BE2C (cell line): ENCODE measurements around the gene GPATCH4.

Source experiments
- DNase-seq: peaks from one replicate; pipeline ENCODE4 v3.0.0-alpha.2; 2020
- H3K27me3 ChIP-seq: fragments of 250-450 bp; sonication (Bioruptor Pico); 2 replicates; pipeline ENCODE4 v1.5.1; 2020; ENCODE audit warnings: mild to moderate bottlenecking
- H3K36me3 ChIP-seq: fragments of 250-450 bp; sonication (Bioruptor Pico); 2 replicates; pipeline ENCODE4 v1.5.1; 2020; ENCODE audit warnings: mild to moderate bottlenecking
- H3K4me1 ChIP-seq: fragments of 250-450 bp; sonication (Bioruptor Pico); 2 replicates; pipeline ENCODE4 v1.5.1; 2020
- H3K4me3 ChIP-seq: 2 replicates; pipeline ENCODE4 v1.5.1; 2011; ENCODE audit warnings: low read depth, low read length
- H3K9me3 ChIP-seq: fragments of 250-450 bp; sonication (Bioruptor Pico); 2 replicates; pipeline ENCODE4 v1.5.1; 2020
- TF ChIP-seq, protein P1 (sequence below): IDR thresholded peaks from 2 replicates; pipeline ENCODE4 v1.5.1; 2012; ENCODE audit warnings: mild to moderate bottlenecking, low read depth, low read length

The GPATCH4 gene

DNA sequence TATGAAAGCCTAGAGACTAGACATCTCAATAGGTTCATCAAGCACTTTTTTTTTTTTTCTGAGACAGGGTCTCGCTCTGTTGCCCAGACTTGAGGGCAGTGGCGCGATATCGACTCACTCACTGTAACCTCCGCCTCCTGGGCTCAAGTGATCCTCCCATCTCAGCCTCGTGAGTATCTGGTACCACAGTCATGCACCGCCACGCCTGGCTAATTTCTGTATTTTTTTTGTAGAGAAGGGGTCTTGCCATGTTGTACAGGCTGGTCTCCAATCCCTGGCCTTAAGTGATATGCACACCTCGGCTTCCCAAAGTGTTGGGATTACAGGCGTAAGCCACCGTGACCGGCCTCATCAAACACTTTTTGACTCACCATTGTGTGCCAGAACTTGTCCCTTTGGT lies 613 bp upstream of the GPATCH4 start:
- H3K4me1 ChIP-seq = peaks cover 3% of the 10 kb centered on the region; the same call in 1 of the 2 replicates
- peaks cover 29% of the 10 kb centered on the region for H3K36me3 ChIP-seq
- TF ChIP-seq, protein P1, sequence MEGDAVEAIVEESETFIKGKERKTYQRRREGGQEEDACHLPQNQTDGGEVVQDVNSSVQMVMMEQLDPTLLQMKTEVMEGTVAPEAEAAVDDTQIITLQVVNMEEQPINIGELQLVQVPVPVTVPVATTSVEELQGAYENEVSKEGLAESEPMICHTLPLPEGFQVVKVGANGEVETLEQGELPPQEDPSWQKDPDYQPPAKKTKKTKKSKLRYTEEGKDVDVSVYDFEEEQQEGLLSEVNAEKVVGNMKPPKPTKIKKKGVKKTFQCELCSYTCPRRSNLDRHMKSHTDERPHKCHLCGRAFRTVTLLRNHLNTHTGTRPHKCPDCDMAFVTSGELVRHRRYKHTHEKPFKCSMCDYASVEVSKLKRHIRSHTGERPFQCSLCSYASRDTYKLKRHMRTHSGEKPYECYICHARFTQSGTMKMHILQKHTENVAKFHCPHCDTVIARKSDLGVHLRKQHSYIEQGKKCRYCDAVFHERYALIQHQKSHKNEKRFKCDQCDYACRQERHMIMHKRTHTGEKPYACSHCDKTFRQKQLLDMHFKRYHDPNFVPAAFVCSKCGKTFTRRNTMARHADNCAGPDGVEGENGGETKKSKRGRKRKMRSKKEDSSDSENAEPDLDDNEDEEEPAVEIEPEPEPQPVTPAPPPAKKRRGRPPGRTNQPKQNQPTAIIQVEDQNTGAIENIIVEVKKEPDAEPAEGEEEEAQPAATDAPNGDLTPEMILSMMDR = no peak
- peak overlapping the region; percentile 82 for H3K4me3 ChIP-seq
- no peaks in the 10 kb centered on the region for H3K27me3 ChIP-seq
- H3K9me3 ChIP-seq = no peaks in the 10 kb centered on the region
- no peak for DNase-seq

DNA sequence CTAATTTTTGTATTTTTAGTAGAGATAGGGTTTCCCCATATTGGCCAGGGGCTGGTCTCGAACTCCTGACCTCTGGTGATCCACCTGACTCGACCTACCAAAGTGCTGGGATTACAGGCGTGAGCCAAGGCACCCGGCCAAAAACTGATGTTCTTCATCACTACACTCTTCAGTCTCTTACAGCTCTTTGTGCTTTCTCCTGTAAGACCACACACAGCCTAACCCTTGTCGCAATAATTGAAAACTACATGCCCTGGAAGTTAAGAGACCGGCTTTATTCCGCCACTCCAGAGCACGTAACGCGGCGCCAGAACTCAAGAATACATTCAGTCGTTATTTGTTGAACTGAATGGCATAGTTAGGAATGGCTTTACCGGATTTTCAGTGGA lies 552 bp downstream of the GPATCH4 start:
- Histone ChIP-seq H3K27me3 (no peaks in the 10 kb centered on the region), H3K4me3 (peak overlapping the region; percentile 82), H3K36me3 (peaks cover 41% of the 10 kb centered on the region), H3K4me1 (peaks cover 3% of the 10 kb centered on the region; the same call in 1 of the 2 replicates), H3K9me3 (no peaks in the 10 kb centered on the region)
- no peak for DNase-seq
- TF ChIP-seq, protein P1 = no peak

DNA sequence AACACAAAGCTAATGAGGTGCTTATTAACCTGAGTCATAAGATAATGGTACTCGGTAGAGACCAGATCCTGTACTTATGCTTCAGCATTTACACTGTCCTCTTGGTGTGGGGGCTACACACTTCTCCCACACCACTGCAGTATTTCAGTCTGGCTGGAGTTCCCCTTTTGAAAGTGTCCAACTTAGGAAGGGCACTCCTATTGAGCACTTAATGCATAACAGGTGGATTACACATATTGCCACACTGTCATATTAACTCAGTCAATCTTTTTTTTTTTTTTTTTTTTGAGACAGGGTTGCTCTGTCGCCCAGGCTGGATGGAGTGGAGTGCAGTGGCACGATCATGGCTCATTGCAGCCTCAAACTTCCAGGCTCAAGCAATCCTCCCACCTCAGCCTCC lies 1.5 kb downstream of the GPATCH4 start:
- H3K4me1 ChIP-seq = peaks cover 3% of the 10 kb centered on the region; the same call in 1 of the 2 replicates
- H3K4me3 ChIP-seq = no peak overlapping the region
- peaks cover 50% of the 10 kb centered on the region for H3K36me3 ChIP-seq
- H3K27me3 ChIP-seq = no peaks in the 10 kb centered on the region
- TF ChIP-seq, protein P1 = peak; percentile 13; the same call in 1 of the 2 replicates
- no peak for DNase-seq
- H3K9me3 ChIP-seq = no peaks in the 10 kb centered on the region

DNA sequence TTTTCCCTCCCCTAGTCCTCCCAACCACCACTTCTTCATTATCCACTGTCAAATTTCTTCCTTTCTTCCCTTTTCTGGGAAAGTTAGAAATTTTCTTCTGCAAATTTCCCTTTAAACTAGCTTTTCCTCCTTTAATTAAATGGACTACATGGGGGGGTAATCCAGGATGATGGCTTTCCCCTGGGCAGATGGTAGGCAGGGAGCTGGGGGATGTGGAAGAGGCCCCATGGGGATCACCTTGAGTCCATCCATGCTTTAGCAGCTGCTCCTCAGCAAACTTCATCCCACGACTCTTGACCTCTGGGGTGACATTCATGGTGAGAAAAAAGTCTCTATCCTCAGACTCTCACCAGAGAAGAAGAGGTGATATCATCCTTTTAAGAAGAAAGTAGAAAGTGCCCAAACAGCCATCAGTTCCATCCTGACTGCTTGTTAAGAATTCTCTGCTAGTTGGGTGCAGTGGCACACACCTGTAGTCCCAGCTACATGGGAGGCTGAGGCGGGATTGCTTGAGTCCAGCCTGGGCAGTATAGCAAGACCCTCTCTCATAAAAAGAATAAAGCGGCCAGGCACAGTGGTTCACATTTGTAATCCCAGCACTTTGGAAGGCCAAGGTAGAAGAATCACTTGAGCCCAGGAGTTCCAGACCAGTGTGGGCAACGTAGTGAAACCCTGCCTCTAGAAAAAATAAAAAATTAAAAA lies 2.4 kb downstream of the GPATCH4 start:
- no peaks in the 10 kb centered on the region for H3K27me3 ChIP-seq
- no peak for DNase-seq
- peaks cover 59% of the 10 kb centered on the region for H3K36me3 ChIP-seq
- H3K4me3 ChIP-seq = no peak overlapping the region
- no peaks in the 10 kb centered on the region for H3K9me3 ChIP-seq
- peaks cover 3% of the 10 kb centered on the region; the same call in 1 of the 2 replicates for H3K4me1 ChIP-seq
- TF ChIP-seq, protein P1 = no peak

DNA sequence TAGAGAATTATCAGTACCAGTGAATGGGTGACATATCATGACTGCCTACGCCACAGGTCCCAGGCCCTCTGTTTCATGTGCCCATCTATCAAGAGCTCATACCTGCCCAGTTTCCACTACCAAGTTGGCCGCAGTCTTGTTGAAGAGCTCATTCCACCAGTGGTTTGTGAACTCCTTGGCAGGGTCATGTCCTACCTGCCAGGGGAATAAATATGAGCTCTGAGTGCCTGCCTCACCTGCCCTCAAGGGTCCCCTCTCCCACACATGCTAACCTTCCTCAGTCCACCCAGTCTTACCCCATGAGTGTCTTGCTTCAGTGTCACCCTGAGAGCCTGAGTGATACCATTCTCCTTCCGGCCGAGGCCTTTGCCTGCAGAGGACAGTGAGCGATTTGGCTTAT lies 3.2 kb downstream of the GPATCH4 start:
- H3K4me3 ChIP-seq = no peak overlapping the region
- no peak for DNase-seq
- TF ChIP-seq, protein P1 = no peak
- no peaks in the 10 kb centered on the region for H3K9me3 ChIP-seq
- H3K36me3 ChIP-seq = peaks cover 67% of the 10 kb centered on the region
- H3K4me1 ChIP-seq = peaks cover 3% of the 10 kb centered on the region; the same call in 1 of the 2 replicates
- H3K27me3 ChIP-seq = no peaks in the 10 kb centered on the region

DNA sequence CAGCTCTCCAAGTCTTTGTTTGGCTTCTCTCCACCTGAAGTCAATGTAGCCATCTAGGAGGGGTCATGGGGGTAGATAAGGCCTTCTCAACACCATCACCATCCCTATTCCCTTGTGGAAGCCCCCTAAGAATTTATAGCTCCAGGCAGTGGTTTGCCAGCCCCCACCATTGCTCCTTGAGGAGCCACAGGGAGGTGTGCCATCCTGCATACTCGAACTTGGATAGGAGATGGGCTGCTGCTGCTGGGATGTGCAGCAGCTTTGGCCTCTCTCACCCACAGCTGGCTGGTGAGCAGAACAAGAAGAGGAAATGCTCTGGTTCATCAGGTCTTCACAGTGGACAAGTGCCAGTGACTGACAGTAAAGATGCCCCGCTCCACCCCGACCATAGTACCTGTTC lies 4.9 kb downstream of the GPATCH4 start:
- Histone ChIP-seq H3K4me3 (no peak overlapping the region), H3K27me3 (no peaks in the 10 kb centered on the region), H3K4me1 (0 out of 2 replicates have a peak, but pooled peaks cover 3% of the 10 kb centered on the region), H3K36me3 (peaks cover 77% of the 10 kb centered on the region), H3K9me3 (no peaks in the 10 kb centered on the region)
- no peak for DNase-seq
- TF ChIP-seq, protein P1 = no peak
